Endothelial cell of umbilical vein (primary cell): ENCODE measurements around the gene SPDEF. TPM values are rescaled to one million over a fixed set of nuclear protein-coding genes. Genes with fewer than 3 reads are reported as not detected.

ENCODE experiments used
- BruUV-seq: library from RNA; stranded (reverse); fragments of 400-500 nt; replicated peaks from 2 replicates; lab custom pipeline; 2021; lab: Mats Ljungman, UMichigan
- CTCF ChIA-PET: fragments of 300-600, 350-600 bp; sonication (Branson Sonifier 250); formaldehyde crosslinking; loops from one replicate; lab custom pipeline; 2021; ENCODE audit warnings: antibody characterized with exemption, inconsistent platforms; lab: Charles Lee
- POLR2A ChIA-PET: fragments of 300-600, 350-600 bp; sonication (Branson Sonifier 250); formaldehyde crosslinking; loops from one replicate; lab custom pipeline; 2021; ENCODE audit warnings: antibody characterized with exemption, inconsistent platforms; lab: Charles Lee
- DNase-seq: peaks from one replicate; pipeline ENCODE4 v3.0.0-alpha.2; 2011; ENCODE audit warnings: low read depth, low spot score
- FAIRE-seq: peaks from 2 replicates; lab custom pipeline; 2011; peaks lifted over from hg19 to GRCh38; lab: Jason Lieb, UNC
- H2AFZ ChIP-seq: 2 replicates; pipeline ENCODE4 v1.6.0; 2012; ENCODE audit warnings: low read depth, low read length, control low read depth, inconsistent platforms
- H3K27ac ChIP-seq: 2 replicates; pipeline ENCODE4 v1.5.1; 2011; ENCODE audit warnings: low read depth, mild to moderate bottlenecking, control low read depth, low read length, moderate library complexity; ENCODE audit not compliant: insufficient read depth
- H3K27me3 ChIP-seq, 2 experiments: 2 replicates each; pipeline versions ENCODE4 v1.6.0 to v1.6.1; 2011; ENCODE audit warnings: low read length in 2 of 2, mixed read lengths in 1 of 2; ENCODE audit not compliant: control insufficient read depth in 2 of 2, insufficient read depth in 2 of 2
- H3K36me3 ChIP-seq, 2 experiments: 2 replicates in 1 of 2; 3 replicates in 1 of 2; pipeline ENCODE4 v1.5.1; 2011; ENCODE audit warnings: low read length in 2 of 2, mild to moderate bottlenecking in 1 of 2, moderate library complexity in 1 of 2; ENCODE audit not compliant: control insufficient read depth in 2 of 2, insufficient read depth in 2 of 2; ENCODE audit errors: extremely low read depth in 1 of 2
- H3K4me1 ChIP-seq: 3 replicates; pipeline ENCODE4 v1.5.1; 2011; ENCODE audit warnings: mild to moderate bottlenecking, low read length; ENCODE audit not compliant: control insufficient read depth, insufficient read depth; ENCODE audit errors: extremely low read depth
- H3K4me2 ChIP-seq: 2 replicates; pipeline ENCODE4 v1.6.1; 2011; ENCODE audit warnings: low read length, control low read depth, mixed read lengths; ENCODE audit not compliant: insufficient read depth
- H3K4me3 ChIP-seq, 3 experiments: fragments of 200-600 bp in 1 of 3; sonication (generic), shearing (Covaris generic) in 1 of 3; replicated peaks in 1 of 3; 2 replicates each; pipeline ENCODE4 v1.5.1; 2011 to 2016; ENCODE audit warnings: control low read depth in 3 of 3, low read length in 3 of 3, mild to moderate bottlenecking in 2 of 3, inconsistent platforms in 1 of 3, low read depth in 1 of 3, moderate library complexity in 1 of 3; ENCODE audit not compliant: insufficient read depth in 1 of 3
- H3K79me2 ChIP-seq: 2 replicates; pipeline ENCODE4 v1.6.0; 2012; ENCODE audit warnings: low read length, inconsistent platforms; ENCODE audit not compliant: control insufficient read depth, insufficient read depth
- H3K9ac ChIP-seq: replicated peaks from 2 replicates; pipeline ENCODE3; 2011; ENCODE audit warnings: low read length, control low read depth; ENCODE audit not compliant: insufficient read depth; ENCODE audit errors: extremely low read depth
- H3K9me1 ChIP-seq: replicated peaks from 3 replicates; pipeline ENCODE4 v1.6.0; 2011; ENCODE audit warnings: mild to moderate bottlenecking, low read length; ENCODE audit not compliant: control insufficient read depth, insufficient read depth; ENCODE audit errors: extremely low read depth
- H3K9me3 ChIP-seq: replicated peaks from 2 replicates; pipeline ENCODE4 v1.5.1; 2012; ENCODE audit warnings: low read length, inconsistent platforms; ENCODE audit not compliant: control insufficient read depth, insufficient read depth
- H4K20me1 ChIP-seq: replicated peaks from 2 replicates; pipeline ENCODE3; 2011; ENCODE audit warnings: mild to moderate bottlenecking, low read length; ENCODE audit not compliant: control insufficient read depth, insufficient read depth; ENCODE audit errors: extremely low read depth
- CTCF ChIP-seq, 2 donors: IDR thresholded peaks; 1 replicate in 1 of 2; 2 replicates in 1 of 2; pipeline ENCODE4 v1.5.1; 2011; ENCODE audit warnings: low read length in 2 of 2, mild to moderate bottlenecking in 2 of 2, moderate library complexity in 2 of 2, control low read depth in 1 of 2, inconsistent platforms in 1 of 2, low read depth in 1 of 2; ENCODE audit not compliant: insufficient read depth in 1 of 2; ENCODE audit errors: extremely low read depth in 1 of 2
- EZH2 ChIP-seq: IDR thresholded peaks from 2 replicates; pipeline ENCODE4 v1.6.1; 2012; ENCODE audit warnings: borderline replicate concordance, low read depth, mild to moderate bottlenecking, moderate library complexity, low read length, inconsistent platforms; ENCODE audit not compliant: severe bottlenecking
- FOS ChIP-seq: IDR thresholded peaks from 2 replicates; pipeline ENCODE4 v1.6.1; 2011; ENCODE audit warnings: mild to moderate bottlenecking, low read length, moderate library complexity, borderline replicate concordance; ENCODE audit not compliant: insufficient read depth
- GATA2 ChIP-seq: IDR thresholded peaks from 2 replicates; pipeline ENCODE4 v1.7.0; 2011; ENCODE audit warnings: low read depth, mild to moderate bottlenecking, moderate library complexity, mixed read lengths, low read length; ENCODE audit not compliant: insufficient read length, insufficient read depth
- JUN ChIP-seq: IDR thresholded peaks from 2 replicates; pipeline ENCODE4 v1.6.1; 2011; ENCODE audit warnings: borderline replicate concordance, low read depth; ENCODE audit not compliant: insufficient read length, insufficient read depth
- MAX ChIP-seq: IDR thresholded peaks from 2 replicates; pipeline ENCODE4 v1.6.1; 2011; ENCODE audit not compliant: insufficient read depth, insufficient read length
- MYC ChIP-seq: IDR thresholded peaks from one replicate; pipeline ENCODE4 v1.6.1; 2011; ENCODE audit warnings: mild to moderate bottlenecking, low read depth, low read length
- POLR2A ChIP-seq: IDR thresholded peaks from 2 replicates; pipeline ENCODE4 v1.6.1; 2012; ENCODE audit warnings: low read depth, mild to moderate bottlenecking, control low read depth, low read length
- POLR2AphosphoS5 ChIP-seq: IDR thresholded peaks from 2 replicates; pipeline ENCODE4 v1.6.1; 2012; ENCODE audit warnings: low read depth, mild to moderate bottlenecking, control low read depth, low read length, moderate library complexity; ENCODE audit not compliant: insufficient read depth
- dilution Hi-C: fragments of 300-500 bp; cut with MboI; formaldehyde crosslinking; loops from one replicate; pipeline ENCODE4 v1.15.0; 2019; ENCODE audit warnings: low sequenced_read_pairs; ENCODE audit not compliant: extremely low pct_ligation_motif_present
- intact Hi-C: fragments of 100-400 bp; cut with micrococcal nuclease; formaldehyde crosslinking; loops from one replicate; pipeline ENCODE4 v1.10.0; 2022
- polyA plus RNA-seq, 4 experiments: library from polyadenylated mRNA; depleted of rRNA in 3 of 4; stranded (reverse) in 3 of 4; unstranded in 1 of 4; fragments of >200 nt; gene quantifications; 2 replicates each; pipeline versions ENCODE4 v1.2.1 to v1.2.3, GENCODE V29; 2011 to 2012; ENCODE audit warnings: missing spikeins in 1 of 4
- total RNA-seq: library from RNA; stranded (reverse); gene quantifications from 2 replicates; pipeline ENCODE4 v1.2.3, GENCODE V29; 2021

The SPDEF gene
- total and polyA plus RNA-seq, 2 donors (not counting 3 experiments of a cell fraction or from before 2014, with no cell fraction given) = not detected

- TF ChIP-seq MYC (no peak), CTCF (IDR thresholded peaks at IDR 0.05; ENCODE audit: extremely low read depth in 1 of 2, insufficient read depth in 1 of 2, low read depth in 1 of 2, low read length in 2 of 2) (no peak), MAX (no peak), POLR2AphosphoS5 (no peak), FOS (no peak), GATA2 (no peak), POLR2A (no peak), JUN (no peak), EZH2 (no peak)
- POLR2A ChIA-PET = interaction anchor here (0.6 kb wide), 1 partner anchor 347 kb away, joined by 3 read pairs; the partner anchor contains the start of gene HMGA1
- Histone ChIP-seq H4K20me1 (no peaks in the 10 kb centered on the region), H3K9me3 (no peaks in the 10 kb centered on the region), H3K9ac (no peak overlapping the region), H3K36me3 (peaks cover 0 to 8% of the 10 kb centered on the region in 2 experiments), H3K4me3 (no peak overlapping the region), H3K4me2 (no peak overlapping the region), H3K4me1 (no peaks in the 10 kb centered on the region), H3K27ac (no peak overlapping the region), H2AFZ (no peak overlapping the region), H3K9me1 (no peaks in the 10 kb centered on the region), H3K79me2 (no peaks in the 10 kb centered on the region), H3K27me3 (no peaks in the 10 kb centered on the region)
- dilution Hi-C loops (no loop called here), intact Hi-C loops (no loop called here)
- BruUV-seq = no TSS peak
- CTCF ChIA-PET = interaction anchor here (0.7 kb wide), 1 partner anchor 15 kb away, joined by 3 read pairs; no protein-coding TSS in a partner anchor
- FAIRE-seq (no peak), DNase-seq (no peak)
These were observed 27.9 kb upstream of the SPDEF start for GRCh38 chr6:34583861-34584604.
